ENCODE results near the gene KDM2A. TPM values are rescaled to one million over a fixed set of nuclear protein-coding genes. Genes with fewer than 3 reads are reported as not detected.

The KDM2A gene
- total RNA-seq, 4 donors from 2014 or later, result 48.2 to 94.9 (median 73.5) TPM

DNA sequence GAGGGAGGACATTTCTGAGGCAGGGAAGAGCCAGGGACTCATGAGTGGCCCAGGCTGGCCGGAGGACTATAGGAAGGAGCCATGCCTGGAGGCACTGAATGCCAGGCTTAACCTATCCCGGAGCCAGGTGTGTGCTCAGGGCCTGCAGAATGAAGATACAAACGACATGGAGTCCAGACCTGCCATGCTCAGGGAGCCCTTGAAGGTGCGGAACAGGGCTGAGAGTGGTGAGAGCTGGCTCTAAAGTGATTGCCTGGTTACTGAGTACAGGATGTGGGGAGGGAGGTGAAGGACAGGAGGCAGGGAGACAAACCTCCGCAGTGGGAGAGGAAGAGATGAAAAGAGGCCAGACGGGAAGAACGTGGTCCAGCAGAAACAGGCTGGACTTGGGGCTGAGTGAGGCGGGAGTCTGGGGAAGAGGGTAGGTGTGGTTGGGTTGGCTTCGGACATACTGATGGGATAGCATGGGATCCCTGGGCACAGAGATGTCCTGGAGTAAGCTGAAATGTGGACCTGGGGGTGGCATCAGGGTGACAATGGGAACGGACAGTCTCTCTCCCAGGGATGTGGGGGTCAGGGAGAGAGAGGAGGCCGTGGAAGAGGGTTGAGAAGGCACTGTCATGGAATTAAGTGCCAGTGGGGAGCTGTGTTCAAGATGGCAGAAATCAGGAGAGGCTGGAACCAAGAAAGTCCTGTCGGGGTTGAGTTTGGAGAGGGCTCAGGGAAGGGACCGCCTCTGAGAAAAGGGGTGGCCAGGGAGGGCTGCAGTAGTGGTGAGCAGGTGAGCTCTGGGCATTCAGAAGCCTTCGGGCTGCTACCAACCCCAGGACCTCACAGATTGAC, 168.5 kb downstream of the KDM2A start:
- peak overlapping the region; percentile 89 to 93 for H3K27ac ChIP-seq
- intact Hi-C loops (cut with DNase I; ENCODE audit: low total_unique reads), result no loop called here
- H3K9me3 ChIP-seq, result no peaks in the 10 kb centered on the region
- DNase-seq, result no peak
- peaks cover 7 to 10% of the 10 kb centered on the region in 2 donors for H3K4me1 ChIP-seq
- no peaks in the 10 kb centered on the region for H3K27me3 ChIP-seq
- no peaks in the 10 kb centered on the region for H3K36me3 ChIP-seq
- TF ChIP-seq, protein P1, sequence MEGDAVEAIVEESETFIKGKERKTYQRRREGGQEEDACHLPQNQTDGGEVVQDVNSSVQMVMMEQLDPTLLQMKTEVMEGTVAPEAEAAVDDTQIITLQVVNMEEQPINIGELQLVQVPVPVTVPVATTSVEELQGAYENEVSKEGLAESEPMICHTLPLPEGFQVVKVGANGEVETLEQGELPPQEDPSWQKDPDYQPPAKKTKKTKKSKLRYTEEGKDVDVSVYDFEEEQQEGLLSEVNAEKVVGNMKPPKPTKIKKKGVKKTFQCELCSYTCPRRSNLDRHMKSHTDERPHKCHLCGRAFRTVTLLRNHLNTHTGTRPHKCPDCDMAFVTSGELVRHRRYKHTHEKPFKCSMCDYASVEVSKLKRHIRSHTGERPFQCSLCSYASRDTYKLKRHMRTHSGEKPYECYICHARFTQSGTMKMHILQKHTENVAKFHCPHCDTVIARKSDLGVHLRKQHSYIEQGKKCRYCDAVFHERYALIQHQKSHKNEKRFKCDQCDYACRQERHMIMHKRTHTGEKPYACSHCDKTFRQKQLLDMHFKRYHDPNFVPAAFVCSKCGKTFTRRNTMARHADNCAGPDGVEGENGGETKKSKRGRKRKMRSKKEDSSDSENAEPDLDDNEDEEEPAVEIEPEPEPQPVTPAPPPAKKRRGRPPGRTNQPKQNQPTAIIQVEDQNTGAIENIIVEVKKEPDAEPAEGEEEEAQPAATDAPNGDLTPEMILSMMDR (IDR thresholded peaks at IDR 0.05), result no peak
- no peak for TF ChIP-seq POLR2A (IDR thresholded peaks at IDR 0.05)
- peak overlapping the region; percentile 80 to 94 for H3K4me3 ChIP-seq

DNA sequence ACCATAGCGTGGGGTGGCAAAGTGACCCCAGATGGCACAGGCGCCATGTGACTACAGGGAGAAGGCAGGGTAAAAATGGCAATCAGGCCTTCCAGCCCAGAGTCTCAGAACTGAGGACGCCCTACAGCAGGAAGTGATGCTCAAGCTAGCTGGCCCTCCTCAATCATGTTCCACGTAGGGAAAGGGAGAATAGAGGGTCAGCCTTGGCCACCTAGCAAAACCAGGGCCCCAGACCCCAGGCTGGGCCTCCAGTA, 169.1 kb downstream of the KDM2A start:
- intact Hi-C loops (cut with DNase I; ENCODE audit: low total_unique reads), result no loop called here
- H3K27me3 ChIP-seq, result no peaks in the 10 kb centered on the region
- H3K4me3 ChIP-seq, result peak overlapping the region; percentile 80 to 94
- no peaks in the 10 kb centered on the region for H3K36me3 ChIP-seq
- peak overlapping the region; percentile 89 to 93 for H3K27ac ChIP-seq
- H3K4me1 ChIP-seq, result peaks cover 7 to 10% of the 10 kb centered on the region in 2 donors
- H3K9me3 ChIP-seq, result no peaks in the 10 kb centered on the region
- TF ChIP-seq POLR2A (IDR thresholded peaks at IDR 0.05), result no peak
- TF ChIP-seq, protein P1 (IDR thresholded peaks at IDR 0.05), result no peak
- no peak for DNase-seq

DNA sequence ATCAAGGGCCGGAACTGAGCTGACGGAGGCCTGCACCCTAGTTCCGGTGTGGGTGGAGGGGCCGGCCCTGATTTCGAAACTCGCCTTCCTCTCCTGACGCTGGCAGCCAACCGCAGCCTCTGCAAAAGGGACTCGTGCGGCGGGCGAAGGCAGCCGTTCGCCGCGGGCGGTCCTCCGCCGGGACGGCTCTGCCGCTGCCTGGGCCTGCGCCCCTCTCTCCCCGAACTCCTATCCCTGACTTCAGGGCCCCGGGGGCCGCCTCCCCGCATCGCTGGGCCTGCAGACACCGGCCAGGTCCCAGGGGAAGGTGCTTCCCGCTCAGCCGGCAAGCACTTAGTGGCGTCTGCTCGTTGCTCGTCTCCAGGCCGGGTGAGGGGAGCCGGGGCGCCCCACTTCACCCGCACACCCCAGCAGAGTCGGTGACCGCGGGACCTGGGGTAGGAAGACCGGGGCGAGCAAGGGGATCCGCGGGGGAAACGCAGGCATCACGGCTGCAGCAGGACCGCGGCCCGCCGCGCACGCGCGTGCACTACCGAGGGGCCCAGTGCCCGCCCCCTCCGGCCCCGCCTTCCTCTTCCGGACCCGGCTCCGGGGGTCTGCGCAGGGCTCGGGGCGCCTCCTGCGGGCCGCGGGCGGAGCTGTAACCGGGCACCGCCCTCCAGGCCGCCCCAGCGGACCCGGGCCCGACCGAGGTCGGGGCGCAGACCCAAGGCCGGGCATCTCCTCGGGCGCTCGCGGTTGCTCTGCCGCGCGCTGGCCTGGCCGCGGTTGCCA, 169.6 kb downstream of the KDM2A start:
- TF ChIP-seq POLR2A (IDR thresholded peaks at IDR 0.05), result peak in 1 of 2 donors; percentile 74
- TF ChIP-seq, protein P1 (IDR thresholded peaks at IDR 0.05), result peak; percentile 8 to 76 (median 60)
- H3K4me3 ChIP-seq, result peak overlapping the region; percentile 80 to 94
- no peaks in the 10 kb centered on the region for H3K36me3 ChIP-seq
- no peaks in the 10 kb centered on the region for H3K27me3 ChIP-seq
- H3K9me3 ChIP-seq, result no peaks in the 10 kb centered on the region
- H3K27ac ChIP-seq, result peak overlapping the region; percentile 89 to 93
- H3K4me1 ChIP-seq, result peaks cover 7 to 10% of the 10 kb centered on the region in 2 donors
- intact Hi-C loops (cut with DNase I; ENCODE audit: low total_unique reads), result no loop called here
- DNase-seq, result peak; percentile 88

DNA sequence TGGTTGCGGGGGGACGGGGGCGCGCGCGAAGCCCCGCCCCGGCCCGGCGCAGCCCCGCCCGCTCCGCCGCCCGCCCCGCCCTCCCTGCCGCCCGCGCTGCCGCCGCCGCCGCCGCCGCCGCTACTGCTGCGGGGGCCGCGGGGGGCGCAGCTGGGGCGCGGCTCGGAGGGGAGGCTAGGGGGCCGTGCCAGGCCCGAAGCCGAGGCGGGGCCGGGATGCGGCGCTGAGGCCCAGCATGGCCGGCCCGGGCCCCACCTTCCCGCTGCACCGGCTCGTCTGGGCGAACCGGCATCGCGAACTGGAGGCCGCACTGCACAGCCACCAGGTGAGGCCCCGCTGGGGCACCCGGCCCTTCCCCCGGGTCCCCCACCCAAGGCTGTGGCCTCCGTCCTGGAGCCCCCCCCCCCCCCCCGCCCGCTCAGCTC, 170.2 kb downstream of the KDM2A start, which contains the start of gene ANKRD13D:
Gene ANKRD13D (plus strand): TSS at position 78 of the 425 bp plus-strand sequence. CDS start 158 bp downstream, at position 236.
- TF ChIP-seq POLR2A (IDR thresholded peaks at IDR 0.05), result no peak
- TF ChIP-seq, protein P1 (IDR thresholded peaks at IDR 0.05), result no peak
- no peaks in the 10 kb centered on the region for H3K27me3 ChIP-seq
- peak within 1 kb of the TSS; percentile 80 to 94 for H3K4me3 ChIP-seq
- DNase-seq, result no peak
- intact Hi-C loops (cut with DNase I; ENCODE audit: low total_unique reads), result no loop called here
- no peaks in the 10 kb centered on the region for H3K9me3 ChIP-seq
- no peaks in the 10 kb centered on the region for H3K36me3 ChIP-seq
- H3K27ac ChIP-seq, result peak within 1 kb of the TSS; percentile 89 to 93
- H3K4me1 ChIP-seq, result peaks cover 7 to 10% of the 10 kb centered on the region in 2 donors

All from uterus (tissue), 4 donors.